NCI-H1048 (cell line): ENCODE data around the gene NCSTN.

ENCODE experiments used
- DNase-seq: peaks from one replicate; lab custom pipeline; 2025; lab: John Stamatoyannopoulos, UW

The NCSTN gene

GRCh38 chr1:160406131-160406968 is 63.2 kb downstream of the NCSTN start:
- DNase-seq: no peak

- no peak for DNase-seq
Measured at GRCh38 chr1:160407839-160408801, 64.9 kb downstream of the NCSTN start.
